ENCODE results near the gene PTPN13.

GRCh38 chr4:86547140-86547539 lies 47.0 kb upstream of the PTPN13 start:
- TF ChIP-seq CTCF (IDR thresholded peaks at IDR 0.05): no peak
- no peak for TF ChIP-seq EP300 (IDR thresholded peaks at IDR 0.05; ENCODE audit: low read depth)
- TF ChIP-seq POLR2AphosphoS5 (IDR thresholded peaks at IDR 0.05): no peak
